ENCODE measurements around the gene ARHGEF3.
"Not testable (repeated sequence)": the region's sequence is repeated elsewhere in the genome, so short reads cannot be mapped to it uniquely, and the experiment has no call there.

The ARHGEF3 gene

DNA sequence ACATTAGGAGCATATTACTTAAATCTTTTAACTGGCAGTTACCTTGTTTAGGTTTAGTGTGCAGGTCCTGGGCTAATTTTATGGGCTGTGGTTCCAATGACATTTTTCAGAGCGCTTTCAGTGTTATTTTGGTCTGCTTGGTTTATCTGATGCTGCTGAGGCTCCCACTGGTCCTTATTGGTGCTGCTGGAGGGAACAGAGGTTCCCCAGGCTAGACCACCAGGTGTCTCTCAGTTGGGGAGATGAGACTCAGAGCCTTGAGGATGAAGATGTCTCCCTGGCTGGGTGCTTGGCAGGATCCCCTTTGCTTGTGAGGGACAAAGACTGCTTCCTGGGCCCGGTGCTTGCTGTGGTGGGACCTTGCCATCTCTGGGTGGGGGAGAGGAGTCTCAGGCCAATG is 90.4 kb downstream of the ARHGEF3 start:
- DNase-seq: no peak

DNA sequence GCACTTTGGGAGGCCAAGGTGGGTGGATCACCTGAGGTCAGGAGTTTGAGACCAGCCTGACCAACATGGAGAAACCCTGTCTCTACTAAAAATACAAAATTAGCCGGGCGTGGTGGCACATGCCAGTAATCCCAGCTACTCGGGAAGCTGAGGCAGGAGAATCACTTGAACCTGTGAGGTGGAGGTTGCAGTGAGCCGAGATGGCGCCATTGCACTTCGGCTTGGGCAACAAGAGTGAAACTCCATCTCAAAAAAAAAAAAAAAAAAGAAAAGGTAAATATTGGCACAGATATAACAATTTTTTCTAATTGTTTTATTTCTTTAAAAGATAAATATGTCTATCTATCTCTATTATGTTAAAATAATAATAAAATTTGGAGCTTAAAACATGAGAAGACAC is 94.3 kb downstream of the ARHGEF3 start:
- not testable (repeated sequence) for DNase-seq

DNA sequence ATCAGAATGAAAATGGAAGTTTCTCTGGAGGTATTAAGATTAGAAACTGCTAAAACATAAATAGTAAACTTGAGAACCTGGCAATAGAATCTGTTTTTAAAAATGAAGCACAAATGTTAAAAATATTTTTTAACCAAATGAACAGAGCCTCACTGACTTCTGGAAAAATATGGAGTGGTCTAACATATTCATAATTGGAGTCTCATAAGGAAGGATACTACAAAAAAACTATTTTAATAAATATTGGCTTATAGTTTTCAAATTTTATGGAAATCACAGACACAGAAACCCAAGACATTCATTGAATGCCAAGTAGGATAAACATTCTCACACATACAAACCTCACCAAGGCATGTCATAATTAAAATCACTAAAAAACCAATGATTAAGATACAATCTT is 95.1 kb downstream of the ARHGEF3 start:
- DNase-seq: no peak

DNA sequence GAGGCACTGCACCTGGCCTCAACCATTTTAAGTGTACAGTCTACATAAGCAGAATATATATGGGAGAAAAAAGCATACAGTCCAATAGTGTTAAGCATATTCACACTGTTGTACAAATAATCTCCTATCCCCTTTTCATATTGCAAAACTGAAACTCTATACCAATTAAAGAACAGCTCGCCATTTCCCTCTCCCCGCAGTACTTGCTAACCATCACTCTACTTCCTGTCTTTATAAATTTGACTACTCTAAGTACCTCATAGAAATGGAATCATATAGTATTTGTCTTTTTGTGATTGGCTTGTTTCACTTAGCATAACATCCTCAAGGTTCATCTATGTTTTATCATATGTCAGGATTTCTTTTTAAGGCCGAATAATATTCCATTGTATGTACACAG is 97.0 kb downstream of the ARHGEF3 start:
- no peak for DNase-seq

DNA sequence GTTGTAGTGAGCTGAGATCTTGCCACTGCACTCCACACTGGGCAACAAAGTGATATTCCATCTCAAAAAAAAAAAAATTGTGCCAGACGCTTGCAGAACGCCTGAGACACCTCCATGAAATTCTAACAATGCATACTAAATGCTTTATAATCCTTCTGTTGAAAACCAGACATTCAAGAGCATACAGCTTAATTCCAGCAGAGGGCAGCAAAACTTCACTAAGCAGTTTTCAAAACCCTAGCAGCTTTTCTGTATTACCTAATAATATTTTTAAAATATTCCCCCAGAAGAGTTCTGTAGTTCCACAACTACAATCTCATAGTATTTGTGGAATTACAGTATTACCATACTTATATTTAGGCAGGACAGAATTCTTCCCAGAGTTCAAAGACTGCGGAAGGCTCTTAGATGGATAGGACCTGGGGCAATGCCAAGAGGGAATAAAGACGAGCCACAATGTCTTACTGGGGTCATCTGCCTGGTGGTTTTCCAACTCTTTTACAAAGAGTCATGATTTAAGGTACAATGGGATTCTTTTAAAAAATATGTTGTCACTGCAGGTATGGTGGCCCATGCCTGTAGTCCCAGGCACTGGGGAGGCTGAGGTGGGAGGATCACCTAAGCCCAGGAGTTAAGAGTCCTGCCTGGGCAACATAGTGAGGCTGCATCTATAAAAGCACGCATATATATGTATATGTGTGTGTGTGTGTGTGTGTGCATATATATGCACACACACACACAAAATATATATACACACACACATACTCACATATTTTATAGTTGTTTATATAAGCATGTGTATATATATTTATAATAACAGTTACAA is 99.0 kb downstream of the ARHGEF3 start:
- peak; percentile 75 to 84 for DNase-seq

DNA sequence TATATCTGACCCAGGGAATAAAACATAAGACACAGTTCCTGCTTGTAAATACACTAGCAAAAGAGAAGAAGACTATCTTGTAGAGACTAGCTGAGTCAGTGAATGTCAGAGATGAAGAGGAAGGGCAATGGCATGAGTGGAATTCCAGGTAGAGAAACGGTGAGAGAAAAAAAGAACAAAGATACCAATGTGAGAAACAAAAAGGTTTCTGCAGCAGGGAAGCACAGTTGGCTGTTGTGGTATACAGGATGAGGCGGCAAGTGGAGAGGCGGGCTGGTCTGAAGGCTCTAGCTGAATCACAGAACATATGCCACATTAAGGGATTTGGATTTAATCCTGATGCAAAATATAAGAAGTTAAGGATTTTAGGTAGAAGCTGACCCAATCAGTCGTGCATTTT is 101.6 kb downstream of the ARHGEF3 start:
- DNase-seq: no peak

DNA sequence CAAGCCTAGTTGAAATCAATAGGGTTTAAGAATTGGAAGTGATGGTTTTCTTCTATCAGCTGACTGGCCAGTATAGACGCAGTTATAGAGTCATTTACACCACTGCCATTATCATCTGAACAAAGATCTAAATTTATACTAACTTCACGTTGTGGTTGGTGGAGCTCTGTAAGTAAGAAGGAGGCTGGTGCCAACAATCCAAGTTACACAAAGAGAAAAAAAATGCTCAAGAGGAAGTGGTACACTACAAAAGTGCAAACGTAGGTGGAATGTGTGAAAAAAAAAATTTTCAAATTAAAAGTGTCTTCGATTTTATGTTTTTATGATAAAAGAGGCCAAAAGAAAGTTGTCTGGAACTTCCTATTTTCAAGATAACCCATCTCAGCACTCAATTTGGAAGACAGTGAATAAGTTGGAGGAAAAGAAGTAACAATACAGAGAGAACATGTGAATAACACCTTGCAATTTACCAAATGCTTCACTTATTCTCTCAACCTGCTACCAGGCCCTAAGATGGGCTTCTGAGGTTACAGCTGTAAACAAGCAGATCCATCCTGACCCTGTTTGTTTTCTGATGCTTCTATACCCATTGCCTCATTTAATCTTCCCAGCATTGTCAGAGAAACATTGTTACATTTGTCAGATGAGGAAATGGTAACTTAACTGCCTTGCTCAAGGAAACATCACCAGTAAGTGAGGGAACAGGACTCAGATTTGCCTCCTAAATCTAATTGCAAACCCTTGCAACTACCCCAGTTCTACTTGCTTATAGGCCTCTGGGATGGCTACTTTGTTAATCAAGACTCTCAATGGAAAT is 106.7 kb downstream of the ARHGEF3 start:
- peak in 1 of 2 experiments; percentile 14 for DNase-seq

DNA sequence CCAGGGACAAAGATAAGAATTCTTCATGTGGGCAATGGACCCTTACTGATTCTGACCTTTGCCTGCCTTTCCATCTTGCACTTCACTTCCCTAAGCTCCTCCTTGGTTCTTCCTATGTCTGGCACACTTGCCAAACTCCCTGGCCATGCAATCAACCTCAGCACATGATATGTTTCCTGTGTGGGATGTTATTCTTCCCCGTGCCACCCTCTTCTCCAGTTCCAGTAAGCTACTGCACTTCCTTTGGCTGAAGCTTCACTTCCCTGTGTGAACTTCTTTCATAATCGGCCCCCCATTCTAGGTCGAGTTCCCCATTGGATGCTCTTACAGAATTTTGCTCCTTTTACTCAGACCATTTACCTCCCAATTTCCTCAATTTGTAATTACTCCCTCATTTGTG is 108.0 kb downstream of the ARHGEF3 start:
- peak; percentile 94 to 97 for DNase-seq

DNA sequence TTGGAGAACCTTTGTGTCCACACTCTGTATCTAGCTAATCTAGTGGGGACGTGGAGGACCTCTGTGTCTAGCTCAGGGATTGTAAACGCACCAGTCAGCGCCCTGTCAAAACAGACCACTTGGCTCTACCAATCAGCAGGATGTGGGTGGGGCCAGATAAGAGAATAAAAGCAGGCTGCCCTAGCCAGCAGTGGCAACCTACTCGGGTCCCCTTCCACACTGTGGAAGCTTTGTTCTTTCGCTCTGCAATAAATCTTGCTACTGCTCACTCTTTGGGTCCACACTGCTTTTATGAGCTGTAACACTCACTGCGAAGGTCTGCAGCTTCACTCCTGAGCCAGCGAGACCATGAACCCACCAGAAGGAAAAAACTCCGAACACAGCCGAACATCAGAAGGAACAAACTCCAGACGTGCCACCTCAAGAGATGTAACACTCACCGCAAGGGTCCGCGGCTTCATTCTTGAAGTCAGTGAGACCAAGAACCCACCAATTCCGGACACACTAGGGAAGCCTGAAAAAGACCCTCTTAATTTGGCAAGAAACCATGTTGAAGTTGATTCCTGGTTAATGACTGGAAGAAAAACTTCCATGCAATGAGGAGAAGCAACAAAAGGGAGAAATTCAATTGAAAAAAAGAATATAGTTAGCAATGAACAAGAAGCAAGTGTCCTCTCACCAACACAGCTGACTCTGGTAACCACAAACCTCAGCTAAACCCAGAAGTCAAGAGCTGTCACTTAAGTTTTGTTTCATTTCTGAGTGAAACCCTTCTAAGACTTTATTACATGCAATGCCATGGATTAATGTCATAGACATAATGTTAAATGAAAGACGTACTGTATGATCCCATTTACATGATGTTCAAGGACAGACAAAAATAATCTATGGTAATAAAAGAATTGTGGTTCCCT is 109.0 kb downstream of the ARHGEF3 start:
- DNase-seq: peak in 1 of 2 experiments; percentile 45

DNA sequence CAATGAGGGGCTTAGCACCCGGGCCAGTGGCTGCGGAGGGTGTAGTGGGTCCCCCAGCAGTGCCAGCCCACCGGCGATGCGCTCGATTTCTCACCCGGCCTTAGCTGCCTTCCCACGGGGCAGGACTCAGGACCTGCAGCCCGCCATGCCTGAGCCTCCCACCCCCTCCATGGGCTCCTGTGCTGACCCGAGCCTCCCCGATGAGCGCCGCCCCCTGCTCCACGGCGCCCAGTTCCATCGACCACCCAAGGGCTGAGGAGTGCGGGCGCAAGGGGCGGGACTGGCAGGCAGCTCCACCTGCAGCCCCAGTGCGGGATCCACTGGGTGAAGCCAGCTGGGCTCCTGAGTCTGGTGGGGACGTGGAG is 109.8 kb downstream of the ARHGEF3 start:
- not testable (repeated sequence) for DNase-seq

DNA sequence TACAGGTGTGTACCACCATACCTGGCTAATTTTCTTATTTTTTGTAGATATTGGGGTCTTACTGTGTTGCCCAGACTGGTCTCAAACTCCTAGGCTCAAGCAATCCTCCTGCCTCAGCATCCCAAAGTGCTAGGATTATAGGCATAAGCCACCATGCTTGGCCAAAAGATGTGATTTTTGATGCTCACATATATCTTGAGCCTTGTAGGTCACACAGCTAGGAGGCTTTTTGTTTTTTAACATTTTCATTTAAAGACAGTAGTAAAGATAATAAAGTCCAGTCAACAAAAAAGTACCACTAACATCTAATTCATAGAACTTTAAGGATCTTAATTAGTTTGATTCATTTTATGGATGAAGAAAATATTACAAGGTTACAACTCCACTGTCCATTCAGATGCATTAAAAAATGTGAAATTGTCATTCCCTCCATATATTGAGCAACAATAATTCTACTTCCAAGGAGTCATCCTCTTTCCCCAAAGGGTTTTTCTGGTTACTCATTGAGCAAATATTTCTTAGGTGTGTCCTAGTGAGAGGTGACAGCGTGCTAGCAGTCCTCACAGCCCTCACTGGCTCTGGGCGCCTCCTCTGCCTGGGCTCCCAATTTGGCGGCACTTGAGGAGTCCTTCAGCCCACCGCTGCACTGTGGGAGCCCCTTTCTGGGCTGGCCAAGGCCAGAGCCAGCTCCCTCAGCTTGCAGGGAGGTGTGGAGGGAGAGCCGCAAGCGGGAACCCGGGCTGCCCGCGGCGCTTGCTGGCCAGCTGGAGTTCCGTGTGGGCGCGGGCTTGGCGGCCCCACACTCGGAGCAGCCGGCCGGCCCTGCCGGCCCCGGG is 110.4 kb downstream of the ARHGEF3 start:
- DNase-seq: no peak

DNA sequence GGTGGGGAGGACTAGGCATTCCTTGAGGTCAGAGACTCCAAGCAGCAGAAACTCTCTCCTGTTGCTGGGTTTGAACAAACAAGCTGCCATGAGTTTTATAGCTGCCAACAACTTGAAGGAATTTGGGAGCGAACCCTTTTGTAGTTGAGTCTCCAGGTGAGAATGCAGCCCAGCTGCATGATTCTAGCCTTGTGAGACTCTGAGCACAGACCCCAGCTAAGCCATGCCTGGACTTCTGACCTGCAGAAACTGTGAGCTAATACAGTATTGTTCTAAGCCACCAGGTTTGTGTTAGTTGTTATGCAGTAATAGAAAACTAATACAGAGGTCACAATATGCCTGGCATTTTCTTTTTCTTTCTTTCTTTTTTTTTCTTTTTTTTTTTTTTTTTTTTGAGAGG is 112.4 kb downstream of the ARHGEF3 start:
- DNase-seq: no peak

DNA sequence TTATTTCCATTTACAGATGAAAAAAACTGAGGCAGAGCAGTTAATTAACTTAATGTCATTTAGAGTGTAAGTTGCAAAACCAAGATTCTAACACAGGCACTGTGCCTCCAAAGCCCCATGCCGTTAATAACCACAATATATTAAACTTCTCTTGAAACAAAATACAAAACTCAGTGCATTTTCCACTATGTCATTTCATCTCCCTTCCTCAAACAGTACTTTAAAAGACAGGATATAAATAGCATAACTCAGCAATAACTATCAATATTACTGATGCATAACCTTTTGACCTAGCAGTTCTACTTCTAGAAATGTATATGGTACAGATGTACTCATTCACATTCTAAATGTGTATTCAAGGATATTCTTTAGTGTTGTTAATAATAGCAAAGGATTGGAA is 113.6 kb downstream of the ARHGEF3 start:
- no peak for DNase-seq

DNA sequence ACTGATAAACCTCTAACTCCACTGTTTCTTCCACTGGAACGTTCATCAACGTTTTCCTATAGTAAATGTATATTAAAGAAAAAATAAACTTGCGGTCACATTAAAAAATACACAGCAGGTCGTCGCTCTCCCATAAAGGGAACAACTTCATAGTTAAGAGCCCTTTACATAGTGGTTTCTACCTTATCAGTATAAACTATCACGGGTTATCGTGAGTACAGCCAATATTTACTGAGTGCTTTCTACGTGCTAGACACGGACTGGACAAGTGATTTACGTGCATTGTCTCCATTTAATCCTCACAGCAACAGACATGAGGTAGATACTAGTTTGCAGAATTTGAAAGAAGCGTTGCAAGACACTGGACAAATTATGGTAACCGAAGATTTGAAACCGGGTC is 117.7 kb downstream of the ARHGEF3 start:
- DNase-seq: no peak

DNA sequence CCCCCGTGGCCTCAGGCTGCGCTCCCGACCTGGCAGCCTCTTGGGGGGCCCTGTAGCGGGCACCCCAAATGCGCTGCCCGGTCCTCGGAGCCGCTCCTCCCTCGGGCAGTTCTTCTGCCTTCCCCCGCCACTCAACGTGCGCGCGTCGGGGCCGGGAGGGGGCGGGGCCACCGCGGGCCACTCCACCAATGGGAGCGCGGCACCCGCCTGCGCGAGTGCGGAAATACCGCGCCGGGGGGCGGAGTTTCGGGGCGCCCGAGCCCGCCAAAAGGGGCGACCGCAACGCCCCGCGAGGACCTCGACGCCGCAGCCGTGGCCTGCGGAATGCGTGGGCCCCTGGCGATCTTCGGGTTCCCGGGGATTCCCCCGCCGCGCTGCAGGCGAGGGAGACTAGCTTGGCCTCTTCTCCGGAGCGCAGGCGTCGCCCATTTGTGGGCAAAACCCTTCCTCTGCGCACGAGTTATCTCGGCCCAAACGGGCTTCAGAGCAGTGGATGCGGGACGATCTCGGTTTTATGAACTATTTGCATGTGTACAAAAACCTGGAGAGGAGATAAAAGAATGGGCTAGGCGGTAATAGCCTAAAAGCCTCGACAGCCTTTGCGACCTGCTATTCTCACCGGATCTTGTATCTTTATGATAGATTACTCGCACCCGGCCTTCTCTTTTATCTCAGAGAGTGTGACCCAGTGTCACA is 118.5 kb downstream of the ARHGEF3 start, which contains the start of gene TASOR:
TSS of gene TASOR (minus strand) at position 144 of the 696 bp plus-strand sequence. CDS start 259 bp downstream, outside the sequence.
- peak; percentile 38 to 76 for DNase-seq

DNA sequence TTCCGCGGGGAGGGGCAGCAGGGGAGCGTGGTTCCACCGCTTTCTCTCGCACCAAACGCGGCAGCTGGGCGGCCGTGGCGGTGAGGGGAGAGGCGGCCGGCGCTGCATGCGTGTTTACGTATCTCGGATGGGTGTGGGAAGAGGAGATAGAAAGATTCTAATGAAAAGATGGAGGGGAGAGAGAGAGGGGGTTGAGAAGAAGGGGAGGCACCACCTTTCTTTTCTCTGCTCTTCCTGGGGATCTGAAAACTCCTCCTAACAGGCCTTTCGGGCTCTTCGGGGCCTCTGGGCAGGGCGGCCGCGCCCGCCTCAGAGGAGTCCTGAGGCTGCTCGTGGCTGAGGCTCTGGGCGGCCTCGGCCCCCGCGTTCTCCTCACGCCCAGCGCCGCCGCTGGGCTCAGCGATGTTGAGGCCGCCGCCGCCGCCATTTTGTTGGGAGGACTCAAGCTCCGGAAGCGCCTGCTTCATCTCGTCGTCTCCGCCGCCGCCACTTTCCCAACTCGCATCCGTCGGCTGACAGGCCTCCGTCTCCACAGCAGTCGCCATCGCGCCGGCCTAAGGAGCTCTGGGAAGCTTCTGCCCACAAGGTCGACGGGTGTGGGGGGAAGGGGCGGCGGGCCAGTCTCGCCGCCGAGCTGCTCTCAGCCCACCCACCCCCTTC is 119.2 kb downstream of the ARHGEF3 start:
- DNase-seq: peak; percentile 59 to 77

DNA sequence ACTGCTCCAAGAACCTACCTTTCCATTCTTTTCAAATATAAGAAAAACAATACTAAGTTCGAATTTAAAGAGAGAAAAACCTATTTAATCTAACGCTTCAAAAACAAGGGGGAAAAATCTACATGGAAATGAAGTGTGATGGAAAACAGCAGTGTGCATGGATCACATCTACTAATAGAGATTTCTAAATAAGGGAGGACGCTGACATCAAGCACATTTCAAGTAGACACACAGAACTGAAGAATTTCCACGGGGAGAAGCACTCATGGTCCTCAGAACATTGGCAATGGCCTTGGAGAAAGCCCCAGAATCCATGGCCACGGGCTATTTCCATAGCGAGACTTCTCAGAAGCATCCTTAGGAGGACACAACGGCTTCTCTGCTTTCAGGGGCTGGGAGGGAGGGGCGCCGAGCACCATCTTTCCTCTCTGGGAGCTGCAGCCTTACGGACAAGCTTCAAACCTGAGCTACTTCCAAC is 119.7 kb downstream of the ARHGEF3 start:
- DNase-seq: no peak

DNA sequence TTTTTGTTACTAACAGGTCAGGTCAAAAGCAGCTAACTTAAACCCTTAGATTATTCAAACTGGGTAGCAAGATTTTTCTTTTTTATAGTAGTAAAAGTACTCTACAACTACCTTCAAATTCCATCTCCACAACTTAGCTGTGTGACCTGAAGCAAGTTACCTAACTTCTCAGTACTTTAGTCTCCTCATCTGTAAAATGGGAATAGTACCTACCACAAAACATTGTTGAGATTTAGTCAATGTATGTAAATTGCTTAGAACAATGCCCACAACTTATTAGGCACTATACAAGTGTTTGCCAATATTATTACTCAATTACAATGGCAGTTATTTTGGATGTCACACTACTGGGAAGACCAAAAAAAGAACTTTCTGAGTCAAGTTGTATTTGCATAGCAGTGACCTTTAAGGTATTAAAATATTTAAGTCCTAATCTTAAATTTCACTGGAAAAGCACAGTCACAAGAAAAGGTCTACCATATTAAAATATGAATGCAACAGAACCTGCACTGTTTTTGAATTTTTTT is 121.6 kb downstream of the ARHGEF3 start:
- no peak for DNase-seq

Measured in Kasumi-1 (cell line).